ENCODE results near the gene ZC3H7B. TPM values are rescaled to one million over a fixed set of nuclear protein-coding genes. Genes with fewer than 3 reads are reported as not detected.
"Not testable (repeated sequence)": the region's sequence is repeated elsewhere in the genome, so short reads cannot be mapped to it uniquely, and the experiment has no call there.

ZC3H7B gene
- total RNA-seq, 1 experiment from 2014 or later: 62.7 TPM

DNA sequence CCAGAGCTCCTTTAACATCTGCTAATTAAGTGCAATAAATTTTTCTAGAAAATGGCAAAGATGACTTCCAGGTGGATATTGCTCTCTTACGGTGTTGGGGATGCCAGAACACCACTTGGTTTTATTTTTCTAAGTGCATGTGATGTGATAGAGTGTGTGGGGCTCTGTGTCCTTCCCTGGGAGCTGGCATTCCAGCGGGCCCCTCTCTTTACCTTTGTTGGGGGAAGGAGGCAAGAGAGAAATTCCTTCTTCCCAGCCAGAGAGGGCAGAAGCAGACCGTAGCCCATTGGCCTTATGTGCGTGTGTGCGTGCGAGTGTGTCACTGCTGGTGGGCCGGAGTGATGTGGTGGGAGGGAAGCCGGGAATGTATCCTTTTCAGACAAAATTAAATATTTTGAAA lies 97.6 kb downstream of the ZC3H7B start:
- CTCF ChIA-PET: interaction anchor here (0.6 kb wide), 1 partner anchor 17 kb away, joined by 3 read pairs; no protein-coding TSS in a partner anchor
- Histone ChIP-seq H3K79me2 (ENCODE audit: low read depth) (no peaks in the 10 kb centered on the region), H3K36me3 (ENCODE audit: low read depth) (no peaks in the 10 kb centered on the region), H3K9me2 (ENCODE audit: insufficient read depth) (no peaks in the 10 kb centered on the region), H3K4me3 (no peak overlapping the region), H3K9me3 (ENCODE audit: insufficient read depth, low read depth) (no peaks in the 10 kb centered on the region), H3K4me2 (no peak overlapping the region), H3K4me1 (replicated peaks; ENCODE audit: insufficient read depth) (peaks cover 13% of the 10 kb centered on the region), H4K20me1 (ENCODE audit: insufficient read depth) (no peaks in the 10 kb centered on the region), H3K27ac (no peak overlapping the region), H3K27me3 (ENCODE audit: insufficient read depth, low read depth) (no peaks in the 10 kb centered on the region), H3F3A (ENCODE audit: insufficient read depth, low read depth) (peaks cover 9% of the 10 kb centered on the region; the same call in 1 of the 2 replicates), H2AFZ (no peak overlapping the region)
- TF ChIP-seq, protein P1, sequence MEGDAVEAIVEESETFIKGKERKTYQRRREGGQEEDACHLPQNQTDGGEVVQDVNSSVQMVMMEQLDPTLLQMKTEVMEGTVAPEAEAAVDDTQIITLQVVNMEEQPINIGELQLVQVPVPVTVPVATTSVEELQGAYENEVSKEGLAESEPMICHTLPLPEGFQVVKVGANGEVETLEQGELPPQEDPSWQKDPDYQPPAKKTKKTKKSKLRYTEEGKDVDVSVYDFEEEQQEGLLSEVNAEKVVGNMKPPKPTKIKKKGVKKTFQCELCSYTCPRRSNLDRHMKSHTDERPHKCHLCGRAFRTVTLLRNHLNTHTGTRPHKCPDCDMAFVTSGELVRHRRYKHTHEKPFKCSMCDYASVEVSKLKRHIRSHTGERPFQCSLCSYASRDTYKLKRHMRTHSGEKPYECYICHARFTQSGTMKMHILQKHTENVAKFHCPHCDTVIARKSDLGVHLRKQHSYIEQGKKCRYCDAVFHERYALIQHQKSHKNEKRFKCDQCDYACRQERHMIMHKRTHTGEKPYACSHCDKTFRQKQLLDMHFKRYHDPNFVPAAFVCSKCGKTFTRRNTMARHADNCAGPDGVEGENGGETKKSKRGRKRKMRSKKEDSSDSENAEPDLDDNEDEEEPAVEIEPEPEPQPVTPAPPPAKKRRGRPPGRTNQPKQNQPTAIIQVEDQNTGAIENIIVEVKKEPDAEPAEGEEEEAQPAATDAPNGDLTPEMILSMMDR (conservative IDR thresholded peaks at IDR 0.05): no peak
- TF ChIP-seq EZH2 (IDR thresholded peaks at IDR 0.05; ENCODE audit: low read depth): no peak
- no TSS peak for BruUV-seq (replicated peaks)
- intact Hi-C loops (cut with micrococcal nuclease; ENCODE audit: unreplicated experiment): no loop called here
- POLR2A ChIA-PET (ENCODE audit: unreplicated experiment): interaction anchor here (0.7 kb wide), 1 partner anchor 1217 kb away, joined by 3 read pairs; no protein-coding TSS in a partner anchor
- no peak for DNase-seq

GRCh38 chr22:41401781-41402648 lies 100.7 kb downstream of the ZC3H7B start:
- Histone ChIP-seq H2AFZ (peak overlapping the region; percentile 36; the same call in 1 of the 2 replicates), H3K9me2 (ENCODE audit: insufficient read depth) (no peaks in the 10 kb centered on the region), H4K20me1 (ENCODE audit: insufficient read depth) (no peaks in the 10 kb centered on the region), H3K79me2 (ENCODE audit: low read depth) (no peaks in the 10 kb centered on the region), H3F3A (ENCODE audit: insufficient read depth, low read depth) (peaks cover 9% of the 10 kb centered on the region; the same call in 1 of the 2 replicates), H3K9me3 (ENCODE audit: insufficient read depth, low read depth) (no peaks in the 10 kb centered on the region), H3K27me3 (ENCODE audit: insufficient read depth, low read depth) (no peaks in the 10 kb centered on the region), H3K36me3 (ENCODE audit: low read depth) (no peaks in the 10 kb centered on the region), H3K4me1 (replicated peaks; ENCODE audit: insufficient read depth) (peaks cover 13% of the 10 kb centered on the region), H3K27ac (peak overlapping the region; percentile 70), H3K4me3 (no peak overlapping the region; the same call in 1 of the 2 replicates), H3K4me2 (peak overlapping the region; percentile 67)
- BruUV-seq (replicated peaks): no TSS peak
- ChIA-PET POLR2A (ENCODE audit: unreplicated experiment) (interaction anchor here (0.5 to 1.0 kb wide), 6 partner anchors 11 to 129 kb away, joined by 3 to 21 read pairs (median 3); partner anchors contain the start of gene TOB2), CTCF (interaction anchor here (0.6 to 1.7 kb wide), 4 partner anchors 38 to 164 kb away, joined by 3 to 6 read pairs (median 4); no protein-coding TSS in a partner anchor)
- no peak for TF ChIP-seq EZH2 (IDR thresholded peaks at IDR 0.05; ENCODE audit: low read depth)
- TF ChIP-seq, protein P1 (conservative IDR thresholded peaks at IDR 0.05): no peak
- intact Hi-C loops (cut with micrococcal nuclease; ENCODE audit: unreplicated experiment): loop anchor here (10.0 kb wide), 1 partner anchor 193 kb away; no protein-coding TSS in a partner anchor
- peak; percentile 84 to 85 for DNase-seq

DNA sequence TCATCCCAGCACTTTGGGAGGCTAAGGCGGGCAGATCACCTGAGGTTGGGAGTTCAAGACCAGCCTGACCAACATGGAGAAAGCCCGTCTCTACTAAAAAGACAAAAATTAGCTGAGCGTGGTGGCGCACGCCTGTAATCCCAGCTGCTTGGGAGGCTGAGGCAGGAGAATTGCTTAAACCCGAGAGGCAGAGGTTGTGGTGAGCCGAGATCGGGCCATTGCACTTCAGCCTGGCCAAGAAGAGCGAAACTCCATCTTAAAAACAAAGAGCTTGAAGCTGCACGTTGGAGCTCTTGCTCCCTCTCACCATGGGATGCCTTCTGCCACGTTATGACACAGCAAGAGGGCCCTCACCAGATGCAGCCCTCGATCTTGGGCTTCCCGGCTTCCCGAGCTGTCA lies 101.5 kb downstream of the ZC3H7B start:
- POLR2A ChIA-PET (ENCODE audit: unreplicated experiment); H3K4me3 ChIP-seq; H4K20me1 ChIP-seq (ENCODE audit: insufficient read depth); H3F3A ChIP-seq (ENCODE audit: insufficient read depth, low read depth); H3K79me2 ChIP-seq (ENCODE audit: low read depth); H3K36me3 ChIP-seq (ENCODE audit: low read depth); H3K27me3 ChIP-seq (ENCODE audit: insufficient read depth, low read depth); H3K27ac ChIP-seq; H3K9me2 ChIP-seq (ENCODE audit: insufficient read depth); H2AFZ ChIP-seq; H3K9me3 ChIP-seq (ENCODE audit: insufficient read depth, low read depth); BruUV-seq (replicated peaks); DNase-seq: not testable (repeated sequence)
- peak overlapping the region; percentile 67; the same call in 1 of the 2 replicates for H3K4me2 ChIP-seq
- H3K4me1 ChIP-seq (replicated peaks; ENCODE audit: insufficient read depth): peaks cover 13% of the 10 kb centered on the region
- CTCF ChIA-PET: interaction anchor here (1.7 kb wide), 1 partner anchor 115 kb away, joined by 6 read pairs; no protein-coding TSS in a partner anchor
- intact Hi-C loops (cut with micrococcal nuclease; ENCODE audit: unreplicated experiment): loop anchor here (10.0 kb wide), 1 partner anchor 192 kb away; no protein-coding TSS in a partner anchor

Data from PC-9 (cell line).